ENCODE results near the gene NFYB.

GRCh38 chr12:104134882-104135281 is 3.1 kb downstream of the NFYB start:
- TF ChIP-seq RAD21 (conservative IDR thresholded peaks at IDR 0.05 in 1 of 2, IDR thresholded peaks at IDR 0.05 in 1 of 2), result no peak
- no peak for TF ChIP-seq HDAC2 (IDR thresholded peaks at IDR 0.05)
- TF ChIP-seq REST (IDR thresholded peaks at IDR 0.05), result no peak
- no peak for TF ChIP-seq ELK1 (IDR thresholded peaks at IDR 0.05; ENCODE audit: low read depth, low read length)
- TF ChIP-seq CTCF (IDR thresholded peaks at IDR 0.05), result no peak
- no peak for TF ChIP-seq RCOR1 (IDR thresholded peaks at IDR 0.05; ENCODE audit: low read depth, low read length)
- TF ChIP-seq EP300 (IDR thresholded peaks at IDR 0.05), result no peak
- TF ChIP-seq CBX8 (IDR thresholded peaks at IDR 0.05), result no peak
- TF ChIP-seq EHF (CRISPR knock-in tag; IDR thresholded peaks at IDR 0.05), result no peak

All from A549 (cell line).